ENCODE measurements around the gene IFNL1. TPM values are rescaled to one million over a fixed set of nuclear protein-coding genes. Genes with fewer than 3 reads are reported as not detected.
A peak's percentile ranks its signal among the peaks of the same experiment; 100 is the strongest.

Gene IFNL1
- total and polyA plus RNA-seq, 4 donors, result not detected

GRCh38 chr19:39301021-39301420 lies 4.8 kb downstream of the IFNL1 start:
- no peak for DNase-seq (ENCODE audit: low spot score)
- Histone ChIP-seq H3K9ac (ENCODE audit: low read depth in 1 of 2, low read length in 2 of 2) (no peak overlapping the region), H3K9me3 (ENCODE audit: control insufficient read depth in 4 of 4, low read length in 3 of 4) (no peaks in the 10 kb centered on the region), H3K4me1 (ENCODE audit: control insufficient read depth in 4 of 4, insufficient read depth in 4 of 4, low read length in 3 of 4) (no peaks in the 10 kb centered on the region), H3K27ac (ENCODE audit: low read depth in 1 of 2, low read length in 2 of 2) (no peak overlapping the region), H3K4me3 (ENCODE audit: low read depth in 1 of 3, low read length in 3 of 3) (no peak overlapping the region), H3K36me3 (ENCODE audit: control insufficient read depth in 4 of 4, insufficient read depth in 3 of 4, low read depth in 1 of 4, low read length in 3 of 4) (no peaks in the 10 kb centered on the region), H3K27me3 (ENCODE audit: control insufficient read depth in 4 of 4, insufficient read depth in 4 of 4, low read length in 3 of 4) (peaks cover 0 to 6% (median under 1%) of the 10 kb centered on the region in 4 donors)
- TF ChIP-seq FOXA1 (IDR thresholded peaks at IDR 0.05) (no peak), RXRA (IDR thresholded peaks at IDR 0.05) (no peak), EGR1 (IDR thresholded peaks at IDR 0.05; ENCODE audit: low read depth in 2 of 2) (no peak), ATF3 (IDR thresholded peaks at IDR 0.05) (no peak), GABPA (IDR thresholded peaks at IDR 0.05 in 1 of 2, conservative IDR thresholded peaks at IDR 0.05 in 1 of 2) (no peak), TAF1 (conservative IDR thresholded peaks at IDR 0.05) (no peak)
- WGBS, result 84% methylated on average over 4 of the region's 4 CpGs

- WGBS, result 80% methylated on average over 3 of the region's 3 CpGs
- peaks cover 0 to 6% (median under 1%) of the 10 kb centered on the region in 4 donors for H3K27me3 ChIP-seq (ENCODE audit: control insufficient read depth in 4 of 4, insufficient read depth in 4 of 4, low read length in 3 of 4)
- H3K27ac ChIP-seq (ENCODE audit: low read depth in 1 of 2, low read length in 2 of 2), result no peak overlapping the region
- no peak for DNase-seq (ENCODE audit: low spot score)
- H3K4me3 ChIP-seq (ENCODE audit: low read depth in 1 of 3, low read length in 3 of 3), result no peak overlapping the region
- no peaks in the 10 kb centered on the region for H3K9me3 ChIP-seq (ENCODE audit: control insufficient read depth in 4 of 4, low read length in 3 of 4)
- no peak for TF ChIP-seq TAF1 (conservative IDR thresholded peaks at IDR 0.05)
- TF ChIP-seq GABPA (IDR thresholded peaks at IDR 0.05 in 1 of 2, conservative IDR thresholded peaks at IDR 0.05 in 1 of 2), result no peak
- no peak for TF ChIP-seq RAD21 (IDR thresholded peaks at IDR 0.05)
- no peak for TF ChIP-seq CTCF (IDR thresholded peaks at IDR 0.05; ENCODE audit: low read depth, low read length, missing input control)
- TF ChIP-seq EGR1 (IDR thresholded peaks at IDR 0.05; ENCODE audit: low read depth in 2 of 2), result no peak
- no peak for TF ChIP-seq FOXA1 (IDR thresholded peaks at IDR 0.05)
- H3K36me3 ChIP-seq (ENCODE audit: control insufficient read depth in 4 of 4, insufficient read depth in 3 of 4, low read depth in 1 of 4, low read length in 3 of 4), result no peaks in the 10 kb centered on the region
- H3K4me1 ChIP-seq (ENCODE audit: control insufficient read depth in 4 of 4, insufficient read depth in 4 of 4, low read length in 3 of 4), result no peaks in the 10 kb centered on the region
- no peak overlapping the region for H3K9ac ChIP-seq (ENCODE audit: low read depth in 1 of 2, low read length in 2 of 2)
These were observed 5.4 kb downstream of the IFNL1 start for GRCh38 chr19:39301562-39301961.

GRCh38 chr19:39303373-39304184 lies 7.4 kb downstream of the IFNL1 start:
- 49% methylated on average over 10 of the region's 10 CpGs for WGBS
- no peak overlapping the region for H3K4me3 ChIP-seq (ENCODE audit: low read depth in 1 of 3, low read length in 3 of 3)
- no peak for DNase-seq (ENCODE audit: low spot score)

GRCh38 chr19:39304185-39304513 lies 7.9 kb downstream of the IFNL1 start:
- no peak overlapping the region for H3K4me3 ChIP-seq (ENCODE audit: low read depth in 1 of 3, low read length in 3 of 3)
- no peak overlapping the region for H3K27ac ChIP-seq (ENCODE audit: low read depth in 1 of 2, low read length in 2 of 2)
- H3K27me3 ChIP-seq (ENCODE audit: control insufficient read depth in 4 of 4, insufficient read depth in 4 of 4, low read length in 3 of 4), result peaks cover 0 to 6% (median under 1%) of the 10 kb centered on the region in 4 donors
- DNase-seq (ENCODE audit: low spot score), result no peak
- H3K4me1 ChIP-seq (ENCODE audit: control insufficient read depth in 4 of 4, insufficient read depth in 4 of 4, low read length in 3 of 4), result peaks cover 0 to 6% (median 0%) of the 10 kb centered on the region in 4 donors
- no peaks in the 10 kb centered on the region for H3K9me3 ChIP-seq (ENCODE audit: control insufficient read depth in 4 of 4, low read length in 3 of 4)
- H3K9ac ChIP-seq (ENCODE audit: low read depth in 1 of 2, low read length in 2 of 2), result no peak overlapping the region
- no peaks in the 10 kb centered on the region for H3K36me3 ChIP-seq (ENCODE audit: control insufficient read depth in 4 of 4, insufficient read depth in 3 of 4, low read depth in 1 of 4, low read length in 3 of 4)
- TF ChIP-seq CTCF (IDR thresholded peaks at IDR 0.05; ENCODE audit: low read depth, low read length, missing input control) (no peak), JUND (IDR thresholded peaks at IDR 0.05) (no peak), EGR1 (IDR thresholded peaks at IDR 0.05; ENCODE audit: low read depth in 2 of 2) (no peak), YY1 (IDR thresholded peaks at IDR 0.05) (no peak), NR2F2 (IDR thresholded peaks at IDR 0.05) (no peak), RXRA (IDR thresholded peaks at IDR 0.05) (no peak), FOXA2 (IDR thresholded peaks at IDR 0.05) (no peak), SP1 (IDR thresholded peaks at IDR 0.05) (no peak), FOXA1 (IDR thresholded peaks at IDR 0.05) (no peak), TAF1 (conservative IDR thresholded peaks at IDR 0.05) (no peak), RAD21 (IDR thresholded peaks at IDR 0.05) (no peak), HNF4A (conservative IDR thresholded peaks at IDR 0.05) (no peak)

More at GRCh38 chr19:39303373-39304184, 7.4 kb downstream of the IFNL1 start:
- Histone ChIP-seq H3K9ac (ENCODE audit: low read depth in 1 of 2, low read length in 2 of 2) (no peak overlapping the region), H3K9me3 (ENCODE audit: control insufficient read depth in 4 of 4, low read length in 3 of 4) (no peaks in the 10 kb centered on the region), H3K4me1 (ENCODE audit: control insufficient read depth in 4 of 4, insufficient read depth in 4 of 4, low read length in 3 of 4) (peaks cover 0 to 6% (median 0%) of the 10 kb centered on the region in 4 donors), H3K27ac (ENCODE audit: low read depth in 1 of 2, low read length in 2 of 2) (no peak overlapping the region), H3K36me3 (ENCODE audit: control insufficient read depth in 4 of 4, insufficient read depth in 3 of 4, low read depth in 1 of 4, low read length in 3 of 4) (no peaks in the 10 kb centered on the region), H3K27me3 (ENCODE audit: control insufficient read depth in 4 of 4, insufficient read depth in 4 of 4, low read length in 3 of 4) (peaks cover 0 to 6% (median under 1%) of the 10 kb centered on the region in 4 donors)
- TF ChIP-seq HNF4G (IDR thresholded peaks at IDR 0.05) (no peak), HNF4A (conservative IDR thresholded peaks at IDR 0.05) (peak in 1 of 2 donors; percentile 8)
